Islet of Langerhans (tissue), 1 donor: ENCODE data around the gene HSPA8.
"Not testable (repeated sequence)": the region's sequence is repeated elsewhere in the genome, so short reads cannot be mapped to it uniquely, and the experiment has no call there.

Experiments
- FAIRE-seq: peaks from one replicate; lab custom pipeline; 2011; peaks lifted over from hg19 to GRCh38; lab: Jason Lieb, UNC

The HSPA8 gene

GRCh38 chr11:123061403-123062157 is at the start of gene HSPA8:
HSPA8 (minus strand) TSS chr11:123062136; CDS start chr11:123061324, 812 bp downstream.
- no peak for FAIRE-seq

- peak; percentile 53 for FAIRE-seq
Observed at GRCh38 chr11:123111465-123111864, 49.5 kb upstream of the HSPA8 start.

- FAIRE-seq: no peak
Observed at GRCh38 chr11:123110397-123110796, 48.5 kb upstream of the HSPA8 start.

- FAIRE-seq: no peak
Observed at GRCh38 chr11:123107945-123108495, 46.1 kb upstream of the HSPA8 start.

- no peak for FAIRE-seq
Observed at GRCh38 chr11:123104697-123105096, 42.8 kb upstream of the HSPA8 start.

GRCh38 chr11:123103326-123103980 is 41.5 kb upstream of the HSPA8 start:
- peak; percentile 81 for FAIRE-seq

GRCh38 chr11:123100379-123101085 is 38.6 kb upstream of the HSPA8 start:
- FAIRE-seq: no peak

GRCh38 chr11:123098990-123099389 is 37.1 kb upstream of the HSPA8 start:
- no peak for FAIRE-seq

GRCh38 chr11:123093739-123094138 is 31.8 kb upstream of the HSPA8 start:
- FAIRE-seq: no peak

- FAIRE-seq: peak; percentile 41
Observed at GRCh38 chr11:123091506-123091905, 29.6 kb upstream of the HSPA8 start.

GRCh38 chr11:123090168-123090567 is 28.2 kb upstream of the HSPA8 start:
- not testable (repeated sequence) for FAIRE-seq

- FAIRE-seq: not testable (repeated sequence)
Observed at GRCh38 chr11:123088896-123089295, 27.0 kb upstream of the HSPA8 start.

GRCh38 chr11:123087657-123088056 is 25.7 kb upstream of the HSPA8 start:
- FAIRE-seq: not testable (repeated sequence)

GRCh38 chr11:123086305-123086704 is 24.4 kb upstream of the HSPA8 start:
- FAIRE-seq: no peak

- FAIRE-seq: no peak
Observed at GRCh38 chr11:123085497-123085896, 23.6 kb upstream of the HSPA8 start.

GRCh38 chr11:123084454-123084853 is 22.5 kb upstream of the HSPA8 start:
- no peak for FAIRE-seq

GRCh38 chr11:123083623-123084029 is 21.7 kb upstream of the HSPA8 start:
- peak; percentile 94 for FAIRE-seq

- FAIRE-seq: no peak
Observed at GRCh38 chr11:123082977-123083376, 21.0 kb upstream of the HSPA8 start.

GRCh38 chr11:123080015-123080414 is 18.1 kb upstream of the HSPA8 start:
- no peak for FAIRE-seq

GRCh38 chr11:123076484-123076883 is 14.5 kb upstream of the HSPA8 start:
- FAIRE-seq: no peak

- no peak for FAIRE-seq
Observed at GRCh38 chr11:123073343-123074057, 11.6 kb upstream of the HSPA8 start.

- FAIRE-seq: no peak
Observed at GRCh38 chr11:123072762-123073161, 10.8 kb upstream of the HSPA8 start.
